GM19035 (cell line): ENCODE results near the gene FXN.

Experiments
- ATAC-seq: cut with Tn5 transposase; IDR thresholded peaks from one replicate; pipeline ENCODE4 v1.9.1; 2021; ENCODE audit not compliant: unreplicated experiment

Gene FXN

GRCh38 chr9:69137311-69137710 lies 101.8 kb downstream of the FXN start:
- ATAC-seq = no peak

- no peak for ATAC-seq
Measured at GRCh38 chr9:69139596-69139995, 104.0 kb downstream of the FXN start.

GRCh38 chr9:69140123-69140735 lies 104.7 kb downstream of the FXN start:
- no peak for ATAC-seq

GRCh38 chr9:69141851-69142250 lies 106.3 kb downstream of the FXN start:
- no peak for ATAC-seq

- ATAC-seq = no peak
Measured at GRCh38 chr9:69143291-69143690, 107.7 kb downstream of the FXN start.

GRCh38 chr9:69145144-69145715 lies 109.7 kb downstream of the FXN start:
- ATAC-seq = no peak

- no peak for ATAC-seq
Measured at GRCh38 chr9:69147041-69147834, 111.7 kb downstream of the FXN start.

GRCh38 chr9:69149321-69149807 lies 113.8 kb downstream of the FXN start:
- ATAC-seq = no peak
